Thyroid gland (tissue), 4 donors: ENCODE measurements around the gene FOXO1. TPM values are rescaled to one million over a fixed set of nuclear protein-coding genes. Genes with fewer than 3 reads are reported as not detected.

Experiments used
- DNase-seq, 2 donors: peaks; one replicate each; pipeline ENCODE4 v3.0.0-alpha.2; 2019
- H3K27ac ChIP-seq, 3 donors: fragments of 200-600 bp; sonication (generic); 1 replicate in 2 of 3; 2 replicates in 1 of 3; pipeline ENCODE4 v1.5.1; 2016 to 2019; ENCODE audit warnings: mild to moderate bottlenecking in 1 of 3, moderate library complexity in 1 of 3
- H3K27me3 ChIP-seq: fragments of 200-600 bp; sonication (generic); one replicate; pipeline ENCODE4 v1.5.1; 2019
- H3K36me3 ChIP-seq, 2 donors: fragments of 200-600 bp; sonication (generic); one replicate each; pipeline ENCODE4 v1.5.1; 2016 to 2019
- H3K4me1 ChIP-seq, 2 donors: fragments of 200-600 bp; sonication (generic); one replicate each; pipeline ENCODE4 v1.5.1; 2017 to 2019
- H3K4me3 ChIP-seq, 3 donors: fragments of 200-600 bp; sonication (generic); replicated peaks in 1 of 3; 1 replicate in 2 of 3; 2 replicates in 1 of 3; pipeline ENCODE4 v1.5.1; 2016; ENCODE audit warnings: mild to moderate bottlenecking in 1 of 3
- H3K9me3 ChIP-seq: fragments of 200-600 bp; sonication (generic); one replicate; pipeline ENCODE4 v1.5.1; 2017
- POLR2A ChIP-seq, 2 donors: fragments of 450-650 bp; IDR thresholded peaks; one replicate each; pipeline ENCODE4 v1.6.1; 2017; ENCODE audit warnings: antibody characterized with exemption in 2 of 2, mild to moderate bottlenecking in 2 of 2, moderate library complexity in 1 of 2
- WGBS, 2 donors: methylation state at CpG; one replicate each; pipeline ENCODE4 v1.1.5; 2017; 5-methylcytosine and 5-hydroxymethylcytosine counted together
- intact Hi-C: fragments of 100-400 bp; cut with DNase I; formaldehyde crosslinking; loops from one replicate; pipeline ENCODE4 v1.15.1; 2023
- total RNA-seq, 4 donors: library from RNA; depleted of rRNA; stranded (reverse); fragments of >200 nt; gene quantifications; one replicate each; pipeline ENCODE4 v1.2.3, GENCODE V29; 2016
- TF ChIP-seq, protein P1 (sequence below), 6 experiments: fragments of 200-600 bp in 3 of 6; fragments of 450-650 bp in 3 of 6; sonication (generic) in 3 of 6; IDR thresholded peaks; one replicate each; pipeline ENCODE4 v1.5.1; 2016 to 2019; ENCODE audit warnings: antibody characterized with exemption in 6 of 6, mild to moderate bottlenecking in 2 of 6, inconsistent platforms in 1 of 6, moderate library complexity in 1 of 6

FOXO1 gene
- total RNA-seq, 4 donors from 2014 or later, result 65.2 to 92.9 (median 70.0) TPM

DNA sequence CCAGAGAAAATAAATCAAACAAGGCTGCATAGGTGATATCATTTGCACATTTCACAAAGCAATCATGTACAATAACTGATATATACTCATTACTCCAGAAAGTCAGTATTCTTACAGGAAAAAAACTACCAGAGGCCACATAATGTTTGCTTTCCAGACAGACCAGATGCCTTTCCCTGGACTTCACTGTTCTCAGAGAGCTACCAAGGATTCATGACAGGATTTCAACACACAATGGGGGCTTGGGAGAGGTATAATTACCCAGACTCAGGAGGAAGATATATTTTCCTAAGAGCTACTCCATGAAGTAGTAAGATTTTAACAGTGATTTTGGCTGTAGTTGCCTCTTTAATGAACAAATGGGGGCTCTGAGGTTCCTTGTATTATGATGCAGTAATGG lies 110.0 kb downstream of the FOXO1 start:
- Histone ChIP-seq H3K36me3 (peaks cover 0 to 5% of the 10 kb centered on the region in 2 donors), H3K4me1 (peaks cover 34 to 43% of the 10 kb centered on the region in 2 donors), H3K27me3 (no peaks in the 10 kb centered on the region), H3K9me3 (no peaks in the 10 kb centered on the region), H3K4me3 (no peak overlapping the region), H3K27ac (no peak overlapping the region)
- intact Hi-C loops, result no loop called here
- DNase-seq, result no peak
- TF ChIP-seq, protein P1, sequence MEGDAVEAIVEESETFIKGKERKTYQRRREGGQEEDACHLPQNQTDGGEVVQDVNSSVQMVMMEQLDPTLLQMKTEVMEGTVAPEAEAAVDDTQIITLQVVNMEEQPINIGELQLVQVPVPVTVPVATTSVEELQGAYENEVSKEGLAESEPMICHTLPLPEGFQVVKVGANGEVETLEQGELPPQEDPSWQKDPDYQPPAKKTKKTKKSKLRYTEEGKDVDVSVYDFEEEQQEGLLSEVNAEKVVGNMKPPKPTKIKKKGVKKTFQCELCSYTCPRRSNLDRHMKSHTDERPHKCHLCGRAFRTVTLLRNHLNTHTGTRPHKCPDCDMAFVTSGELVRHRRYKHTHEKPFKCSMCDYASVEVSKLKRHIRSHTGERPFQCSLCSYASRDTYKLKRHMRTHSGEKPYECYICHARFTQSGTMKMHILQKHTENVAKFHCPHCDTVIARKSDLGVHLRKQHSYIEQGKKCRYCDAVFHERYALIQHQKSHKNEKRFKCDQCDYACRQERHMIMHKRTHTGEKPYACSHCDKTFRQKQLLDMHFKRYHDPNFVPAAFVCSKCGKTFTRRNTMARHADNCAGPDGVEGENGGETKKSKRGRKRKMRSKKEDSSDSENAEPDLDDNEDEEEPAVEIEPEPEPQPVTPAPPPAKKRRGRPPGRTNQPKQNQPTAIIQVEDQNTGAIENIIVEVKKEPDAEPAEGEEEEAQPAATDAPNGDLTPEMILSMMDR (IDR thresholded peaks at IDR 0.05), result no peak

DNA sequence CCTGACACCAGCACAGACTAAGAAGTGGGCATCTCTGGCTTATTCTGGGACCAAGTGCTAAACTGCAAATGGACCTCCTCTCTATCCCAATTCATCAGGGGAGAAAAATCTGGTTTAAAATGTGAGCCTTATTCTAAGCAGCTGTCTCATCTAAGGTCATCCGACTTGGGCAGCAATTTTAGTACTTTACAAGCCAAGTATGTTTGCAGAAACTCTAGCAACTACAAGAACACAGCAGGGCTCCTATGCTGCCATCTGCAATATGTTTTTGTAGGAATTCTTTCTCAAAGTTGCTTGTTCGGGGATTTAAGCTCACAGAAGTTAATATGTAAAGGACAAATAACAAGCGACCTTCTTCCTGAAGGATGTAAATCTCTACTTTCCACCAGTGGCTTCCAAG lies 113.1 kb downstream of the FOXO1 start:
- intact Hi-C loops, result no loop called here
- Histone ChIP-seq H3K4me3 (no peak overlapping the region), H3K9me3 (no peaks in the 10 kb centered on the region), H3K27me3 (no peaks in the 10 kb centered on the region), H3K36me3 (no peaks in the 10 kb centered on the region), H3K4me1 (peaks cover 22 to 26% of the 10 kb centered on the region in 2 donors), H3K27ac (no peak overlapping the region)
- WGBS, 2 donors, result 90 to 94% methylated on average over 3 of the region's 3 CpGs
- TF ChIP-seq, protein P1 (IDR thresholded peaks at IDR 0.05), result no peak
- TF ChIP-seq POLR2A (IDR thresholded peaks at IDR 0.05), result no peak
- DNase-seq, result no peak

DNA sequence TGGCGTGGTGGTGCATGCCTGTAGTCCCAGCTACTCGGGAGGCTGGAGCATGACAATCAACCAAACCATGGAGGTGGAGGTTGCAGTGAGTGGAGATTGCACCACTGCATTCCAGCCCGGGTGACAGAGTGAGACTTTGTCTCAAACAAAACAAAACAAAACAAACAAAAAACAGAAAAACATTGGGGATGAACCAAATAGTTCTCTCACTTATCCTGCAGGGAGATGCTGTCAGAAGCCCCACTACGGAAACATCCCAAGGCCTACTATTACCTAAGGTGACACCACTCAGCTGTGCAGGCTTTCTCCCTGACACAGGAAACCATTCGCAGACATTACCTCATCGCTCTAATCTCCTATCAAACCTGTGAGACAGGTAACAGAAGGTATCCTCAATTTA lies 113.5 kb downstream of the FOXO1 start:
- H3K27ac ChIP-seq, result no peak overlapping the region
- DNase-seq, result no peak
- TF ChIP-seq, protein P1 (IDR thresholded peaks at IDR 0.05), result no peak
- TF ChIP-seq POLR2A (IDR thresholded peaks at IDR 0.05), result no peak
- H3K9me3 ChIP-seq, result no peaks in the 10 kb centered on the region
- H3K27me3 ChIP-seq, result no peaks in the 10 kb centered on the region
- intact Hi-C loops, result no loop called here
- no peaks in the 10 kb centered on the region for H3K36me3 ChIP-seq
- 87 to 91% methylated on average over 6 of the region's 6 CpGs for WGBS, 2 donors
- H3K4me3 ChIP-seq, result no peak overlapping the region
- H3K4me1 ChIP-seq, result peaks cover 22 to 24% of the 10 kb centered on the region in 2 donors

DNA sequence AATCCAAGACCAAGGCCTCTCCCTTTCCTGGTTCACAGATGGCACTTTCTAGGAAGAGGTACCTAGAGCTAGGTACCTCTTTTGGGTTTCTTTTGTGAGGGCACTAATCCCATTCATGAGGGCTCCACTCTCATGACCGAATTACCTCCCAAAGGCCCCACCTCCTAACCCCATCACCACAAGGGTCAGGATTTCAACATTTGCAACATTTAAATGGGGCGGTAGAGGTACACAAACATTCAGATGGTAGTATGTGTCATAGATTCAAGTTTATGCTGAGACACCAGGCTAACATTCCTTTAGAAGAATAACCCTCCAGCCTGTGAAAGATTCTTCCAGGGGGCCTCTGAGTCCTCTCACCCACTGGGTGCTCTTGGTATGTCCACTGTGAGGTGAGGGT lies 116.3 kb downstream of the FOXO1 start:
- no peaks in the 10 kb centered on the region for H3K9me3 ChIP-seq
- intact Hi-C loops, result no loop called here
- no peak overlapping the region for H3K4me3 ChIP-seq
- no peaks in the 10 kb centered on the region for H3K36me3 ChIP-seq
- no peak for DNase-seq
- peaks cover 5 to 16% of the 10 kb centered on the region in 2 donors for H3K4me1 ChIP-seq
- TF ChIP-seq, protein P1 (IDR thresholded peaks at IDR 0.05), result no peak
- TF ChIP-seq POLR2A (IDR thresholded peaks at IDR 0.05), result no peak
- H3K27me3 ChIP-seq, result no peaks in the 10 kb centered on the region
- 95 to 100% methylated on average over 2 of the region's 2 CpGs for WGBS, 2 donors
- no peak overlapping the region for H3K27ac ChIP-seq

DNA sequence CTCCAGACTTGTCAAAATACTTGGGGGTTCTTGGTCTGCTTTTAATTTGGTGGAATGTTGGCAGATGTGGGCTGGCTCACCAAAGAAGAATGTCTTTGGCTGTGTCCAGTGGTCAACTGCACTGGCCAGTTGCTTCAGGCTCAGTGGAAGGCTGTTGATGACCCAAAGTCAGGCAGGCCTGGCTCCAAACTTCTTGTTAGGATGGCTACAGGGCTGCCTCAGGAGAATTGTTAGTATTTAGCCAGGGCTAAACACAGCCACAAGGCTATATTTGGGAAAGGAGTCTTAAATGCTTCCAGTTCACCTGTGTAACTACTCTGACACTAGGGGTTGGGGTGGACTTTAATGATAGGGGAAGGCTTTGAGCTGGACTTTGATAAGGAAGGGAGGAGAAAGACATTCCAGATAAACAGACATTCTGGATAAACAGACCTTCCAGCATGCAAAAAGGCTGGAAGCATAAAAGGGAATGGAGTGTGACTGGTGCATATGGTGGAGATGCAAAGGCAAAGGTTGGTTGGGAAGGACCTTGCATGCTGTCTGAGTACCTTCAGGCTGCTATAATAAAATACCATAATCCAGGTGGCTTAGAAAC lies 116.8 kb downstream of the FOXO1 start:
- H3K4me1 ChIP-seq, result peaks cover 5 to 15% of the 10 kb centered on the region in 2 donors
- H3K27me3 ChIP-seq, result no peaks in the 10 kb centered on the region
- H3K9me3 ChIP-seq, result no peaks in the 10 kb centered on the region
- H3K36me3 ChIP-seq, result no peaks in the 10 kb centered on the region
- intact Hi-C loops, result no loop called here
- no peak overlapping the region for H3K4me3 ChIP-seq
- no peak overlapping the region for H3K27ac ChIP-seq
- DNase-seq, result no peak
- TF ChIP-seq, protein P1 (IDR thresholded peaks at IDR 0.05), result no peak
- TF ChIP-seq POLR2A (IDR thresholded peaks at IDR 0.05), result no peak
